Activated effector memory CD4-positive, alpha-beta T cell treated with anti-CD3 and anti-CD28 coated beads, Interleukin-2, amount 50 U/mL, for 16 hours (primary cell): Measurements from ENCODE around the gene RSU1.
"Not testable (repeated sequence)": the region's sequence is repeated elsewhere in the genome, so short reads cannot be mapped to it uniquely, and the experiment has no call there.

ENCODE experiments used
- DNase-seq: peaks from one replicate; pipeline ENCODE4 v3.0.0-alpha.2; 2020

Gene RSU1

GRCh38 chr10:16817125-16818019 is at the start of gene RSU1:
Gene RSU1, minus strand, starts transcription at chr10:16817424. Its CDS starts 343 bp downstream, at chr10:16817081.
- DNase-seq: peak; percentile 100

- no peak for DNase-seq
Observed at GRCh38 chr10:16866541-16867275, 49.5 kb upstream of the RSU1 start.

GRCh38 chr10:16865766-16866165 is 48.5 kb upstream of the RSU1 start:
- DNase-seq: no peak

GRCh38 chr10:16863766-16864165 is 46.5 kb upstream of the RSU1 start:
- DNase-seq: no peak

GRCh38 chr10:16857419-16857818 is 40.2 kb upstream of the RSU1 start:
- no peak for DNase-seq

GRCh38 chr10:16856567-16856966 is 39.3 kb upstream of the RSU1 start:
- no peak for DNase-seq

GRCh38 chr10:16856092-16856491 is 38.9 kb upstream of the RSU1 start:
- DNase-seq: no peak

GRCh38 chr10:16854623-16855022 is 37.4 kb upstream of the RSU1 start:
- no peak for DNase-seq

- no peak for DNase-seq
Observed at GRCh38 chr10:16853809-16854208, 36.6 kb upstream of the RSU1 start.

- DNase-seq: no peak
Observed at GRCh38 chr10:16853201-16853600, 36.0 kb upstream of the RSU1 start.

- no peak for DNase-seq
Observed at GRCh38 chr10:16852624-16853023, 35.4 kb upstream of the RSU1 start.

GRCh38 chr10:16848562-16849154 is 31.4 kb upstream of the RSU1 start:
- DNase-seq: no peak

- no peak for DNase-seq
Observed at GRCh38 chr10:16847644-16848043, 30.4 kb upstream of the RSU1 start.

- no peak for DNase-seq
Observed at GRCh38 chr10:16845248-16845647, 28.0 kb upstream of the RSU1 start.

GRCh38 chr10:16843252-16843870 is 26.1 kb upstream of the RSU1 start:
- no peak for DNase-seq

GRCh38 chr10:16835228-16835627 is 18.0 kb upstream of the RSU1 start:
- peak; percentile 68 for DNase-seq

GRCh38 chr10:16832351-16833080 is 15.3 kb upstream of the RSU1 start:
- DNase-seq: no peak

- no peak for DNase-seq
Observed at GRCh38 chr10:16828701-16829175, 11.5 kb upstream of the RSU1 start.

- peak; percentile 77 for DNase-seq
Observed at GRCh38 chr10:16828114-16828568, 10.9 kb upstream of the RSU1 start.

GRCh38 chr10:16827474-16827873 is 10.2 kb upstream of the RSU1 start:
- not testable (repeated sequence) for DNase-seq

GRCh38 chr10:16822726-16823360 is 5.6 kb upstream of the RSU1 start:
- no peak for DNase-seq

GRCh38 chr10:16822027-16822426 is 4.8 kb upstream of the RSU1 start:
- no peak for DNase-seq
